DOHH2 (cell line): ENCODE results near the gene CAPRIN2.

Experiments
- H3F3A ChIP-seq: fragments of 200-600 bp; sonication (generic), shearing (Covaris generic); 2 replicates; pipeline ENCODE4 v1.6.0; 2016; ENCODE audit warnings: antibody characterized with exemption, mild to moderate bottlenecking; ENCODE audit not compliant: control insufficient read depth, insufficient read depth
- H3K27ac ChIP-seq: fragments of 200-600 bp; sonication (generic); 2 replicates; pipeline ENCODE4 v1.5.1; 2014; ENCODE audit warnings: low read depth, mild to moderate bottlenecking, low read length, moderate library complexity
- H3K27me3 ChIP-seq: fragments of 200-600 bp; sonication (generic); 2 replicates; pipeline ENCODE4 v1.6.1; 2014; ENCODE audit warnings: mild to moderate bottlenecking, low read length, mixed read lengths; ENCODE audit not compliant: control insufficient read depth
- H3K36me3 ChIP-seq: fragments of 200-600 bp; sonication (generic); 2 replicates; pipeline ENCODE4 v1.6.1; 2014; ENCODE audit warnings: mild to moderate bottlenecking, low read length, moderate library complexity, mixed read lengths; ENCODE audit not compliant: control insufficient read depth
- H3K4me1 ChIP-seq: fragments of 200-600 bp; sonication (generic); 2 replicates; pipeline ENCODE4 v1.6.1; 2014; ENCODE audit warnings: mild to moderate bottlenecking, low read length, mixed read lengths; ENCODE audit not compliant: control insufficient read depth
- H3K4me2 ChIP-seq: fragments of 200-600 bp; sonication (generic); 2 replicates; pipeline ENCODE4 v1.6.0; 2014; ENCODE audit warnings: mild to moderate bottlenecking, low read length, moderate library complexity
- H3K4me3 ChIP-seq: fragments of 200-600 bp; sonication (generic); 2 replicates; pipeline ENCODE4 v1.5.1; 2014; ENCODE audit warnings: mild to moderate bottlenecking, low read length, mixed read lengths
- H3K79me2 ChIP-seq: fragments of 200-600 bp; sonication (generic); 2 replicates; pipeline ENCODE4 v1.6.1; 2014; ENCODE audit warnings: mild to moderate bottlenecking, low read length, mixed read lengths; ENCODE audit not compliant: control insufficient read depth
- H3K9me2 ChIP-seq: fragments of 200-600 bp; sonication (generic); replicated peaks from 2 replicates; pipeline ENCODE4 v1.6.1; 2014; ENCODE audit warnings: mild to moderate bottlenecking, low read length, mixed read lengths; ENCODE audit not compliant: control insufficient read depth
- H3K9me3 ChIP-seq: fragments of 200-600 bp; sonication (generic); 2 replicates; pipeline ENCODE4 v1.6.1; 2014; ENCODE audit warnings: antibody characterized with exemption, low read length, mixed read lengths; ENCODE audit not compliant: control insufficient read depth, insufficient read depth
- H4K20me1 ChIP-seq: fragments of 200-600 bp; sonication (generic); 2 replicates; pipeline ENCODE4 v1.6.0; 2014; ENCODE audit warnings: low read depth, mild to moderate bottlenecking, antibody characterized with exemption, low read length, moderate library complexity; ENCODE audit not compliant: control insufficient read depth, insufficient read depth
- EZH2phosphoT487 ChIP-seq: fragments of 200-600 bp; sonication (generic); IDR thresholded peaks from 2 replicates; pipeline ENCODE4 v1.6.1; 2017; ENCODE audit warnings: borderline replicate concordance, mild to moderate bottlenecking, antibody characterized with exemption, low read length, moderate library complexity, mixed read lengths
- TF ChIP-seq, protein P1 (sequence below): fragments of 200-600 bp; sonication (generic); IDR thresholded peaks from one replicate; pipeline ENCODE4 v1.5.1; 2014; ENCODE audit warnings: antibody characterized with exemption, mild to moderate bottlenecking, low read depth, low read length; ENCODE audit not compliant: poor library complexity, severe bottlenecking

The CAPRIN2 gene

DNA sequence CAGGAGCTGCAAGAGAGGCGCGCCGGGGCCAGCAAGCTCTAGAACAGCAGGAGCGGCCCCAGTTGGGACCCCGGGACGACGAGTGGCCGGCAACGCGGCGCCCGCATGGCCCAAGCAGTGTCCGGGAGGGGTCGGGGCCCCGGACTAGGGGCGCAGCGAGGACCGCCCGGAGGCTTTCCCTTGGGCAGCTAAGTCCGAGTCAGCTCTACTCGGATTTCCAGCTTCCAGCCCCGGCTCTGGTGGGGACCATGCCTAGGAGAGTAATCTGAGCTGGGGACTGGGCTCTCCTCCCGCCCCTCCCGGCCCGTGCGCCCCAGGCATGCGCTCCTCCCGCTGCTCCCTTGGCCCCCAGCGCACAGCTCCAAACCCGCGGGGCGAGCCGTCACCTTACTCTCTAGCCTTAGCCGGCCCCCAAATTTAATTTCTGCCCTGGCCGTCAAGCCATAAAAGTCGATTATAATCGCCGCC is 41.6 kb upstream of the CAPRIN2 start:
- Histone ChIP-seq H3K4me1 (no peaks in the 10 kb centered on the region), H4K20me1 (no peaks in the 10 kb centered on the region), H3K36me3 (no peaks in the 10 kb centered on the region), H3K4me2 (no peak overlapping the region), H3K27ac (no peak overlapping the region), H3K27me3 (no peaks in the 10 kb centered on the region), H3K9me3 (no peaks in the 10 kb centered on the region), H3K4me3 (no peak overlapping the region), H3F3A (no peaks in the 10 kb centered on the region), H3K79me2 (no peaks in the 10 kb centered on the region), H3K9me2 (no peaks in the 10 kb centered on the region)
- TF ChIP-seq, protein P1, sequence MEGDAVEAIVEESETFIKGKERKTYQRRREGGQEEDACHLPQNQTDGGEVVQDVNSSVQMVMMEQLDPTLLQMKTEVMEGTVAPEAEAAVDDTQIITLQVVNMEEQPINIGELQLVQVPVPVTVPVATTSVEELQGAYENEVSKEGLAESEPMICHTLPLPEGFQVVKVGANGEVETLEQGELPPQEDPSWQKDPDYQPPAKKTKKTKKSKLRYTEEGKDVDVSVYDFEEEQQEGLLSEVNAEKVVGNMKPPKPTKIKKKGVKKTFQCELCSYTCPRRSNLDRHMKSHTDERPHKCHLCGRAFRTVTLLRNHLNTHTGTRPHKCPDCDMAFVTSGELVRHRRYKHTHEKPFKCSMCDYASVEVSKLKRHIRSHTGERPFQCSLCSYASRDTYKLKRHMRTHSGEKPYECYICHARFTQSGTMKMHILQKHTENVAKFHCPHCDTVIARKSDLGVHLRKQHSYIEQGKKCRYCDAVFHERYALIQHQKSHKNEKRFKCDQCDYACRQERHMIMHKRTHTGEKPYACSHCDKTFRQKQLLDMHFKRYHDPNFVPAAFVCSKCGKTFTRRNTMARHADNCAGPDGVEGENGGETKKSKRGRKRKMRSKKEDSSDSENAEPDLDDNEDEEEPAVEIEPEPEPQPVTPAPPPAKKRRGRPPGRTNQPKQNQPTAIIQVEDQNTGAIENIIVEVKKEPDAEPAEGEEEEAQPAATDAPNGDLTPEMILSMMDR: no peak
- TF ChIP-seq EZH2phosphoT487: no peak

DNA sequence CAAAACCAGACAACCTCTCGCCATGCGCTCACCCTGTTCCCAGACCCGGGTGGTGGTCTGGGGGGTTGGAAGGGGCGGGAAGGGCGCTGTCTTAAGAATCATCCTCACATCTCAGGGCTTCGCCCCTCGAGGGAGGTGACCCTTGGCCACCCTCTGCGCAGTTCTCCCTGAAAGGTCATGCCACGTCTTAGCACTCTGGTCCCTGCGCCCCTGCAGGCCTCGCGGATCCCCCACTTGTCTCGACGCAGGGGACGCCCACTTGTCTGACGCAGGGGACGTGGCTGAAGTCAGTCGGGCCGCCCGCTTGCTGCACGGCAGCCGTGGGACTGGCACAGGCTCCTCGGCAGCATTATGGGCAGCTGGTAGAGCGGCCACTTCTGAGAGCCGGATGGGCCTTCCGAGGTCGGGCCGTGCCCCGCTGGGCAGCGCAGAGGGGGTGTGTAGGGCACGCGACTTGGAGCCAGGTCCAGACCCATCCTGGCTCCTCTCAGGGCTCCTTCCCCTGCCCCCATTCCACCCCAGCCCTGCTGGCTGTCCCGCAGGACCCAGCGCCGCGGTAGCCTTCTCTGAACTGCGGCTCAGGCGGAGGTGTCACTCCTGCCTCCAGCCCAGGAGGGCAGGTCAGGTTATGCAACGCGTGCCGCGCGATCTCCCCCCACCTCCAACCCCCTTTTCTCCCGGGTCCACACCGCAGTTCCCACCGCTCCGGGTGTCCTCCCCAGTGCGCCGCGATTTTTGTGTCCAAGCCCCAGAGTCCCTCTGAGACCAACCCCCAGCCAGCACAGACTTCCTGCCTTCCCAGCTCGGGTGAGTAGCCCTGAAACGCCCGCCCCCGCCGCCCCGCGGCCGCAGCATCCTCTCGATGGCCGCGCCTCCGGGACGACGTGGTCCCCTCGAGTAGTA is 40.9 kb upstream of the CAPRIN2 start:
- H3K9me3 ChIP-seq: no peaks in the 10 kb centered on the region
- no peaks in the 10 kb centered on the region for H3F3A ChIP-seq
- no peaks in the 10 kb centered on the region for H3K79me2 ChIP-seq
- no peak overlapping the region for H3K4me3 ChIP-seq
- H3K9me2 ChIP-seq: no peaks in the 10 kb centered on the region
- H3K4me1 ChIP-seq: no peaks in the 10 kb centered on the region
- no peaks in the 10 kb centered on the region for H3K27me3 ChIP-seq
- no peaks in the 10 kb centered on the region for H4K20me1 ChIP-seq
- no peak overlapping the region for H3K27ac ChIP-seq
- no peak for TF ChIP-seq EZH2phosphoT487
- TF ChIP-seq, protein P1: no peak
- H3K36me3 ChIP-seq: no peaks in the 10 kb centered on the region
- H3K4me2 ChIP-seq: no peak overlapping the region

- Histone ChIP-seq H3K27ac (no peak overlapping the region), H3K4me2 (no peak overlapping the region), H4K20me1 (no peaks in the 10 kb centered on the region), H3K27me3 (no peaks in the 10 kb centered on the region), H3K79me2 (no peaks in the 10 kb centered on the region), H3K4me3 (no peak overlapping the region), H3K9me2 (no peaks in the 10 kb centered on the region), H3K36me3 (no peaks in the 10 kb centered on the region), H3K4me1 (no peaks in the 10 kb centered on the region), H3K9me3 (no peaks in the 10 kb centered on the region), H3F3A (no peaks in the 10 kb centered on the region)
- TF ChIP-seq EZH2phosphoT487: no peak
- TF ChIP-seq, protein P1: no peak
These were observed 40.0 kb upstream of the CAPRIN2 start for GRCh38 chr12:30794591-30795409.
